KMS-11 (cell line): ENCODE results near the gene LOXL4.

Experiments used
- H2AFZ ChIP-seq: fragments of 200-600 bp; sonication (generic); 2 replicates; pipeline ENCODE4 v1.6.1; 2016; ENCODE audit warnings: antibody characterized with exemption, mixed run types, low read depth
- H3K27ac ChIP-seq: fragments of 200-600 bp; sonication (generic); 2 replicates; pipeline ENCODE4 v1.6.1; 2016; ENCODE audit warnings: mild to moderate bottlenecking, mixed run types
- H3K27me3 ChIP-seq: fragments of 200-600 bp; sonication (generic); 2 replicates; pipeline ENCODE4 v1.6.1; 2017; ENCODE audit warnings: mild to moderate bottlenecking, low read depth, mixed run types, moderate library complexity; ENCODE audit not compliant: insufficient read depth
- H3K36me3 ChIP-seq: fragments of 200-600 bp; sonication (generic); 2 replicates; pipeline ENCODE4 v1.6.1; 2017; ENCODE audit warnings: mild to moderate bottlenecking, mixed run types; ENCODE audit not compliant: insufficient read depth
- H3K4me1 ChIP-seq: fragments of 200-600 bp; sonication (generic); 2 replicates; pipeline ENCODE4 v1.6.1; 2016; ENCODE audit warnings: mild to moderate bottlenecking, low read depth, mixed run types; ENCODE audit not compliant: poor library complexity, severe bottlenecking
- H3K4me2 ChIP-seq: fragments of 200-600 bp; sonication (generic); 2 replicates; pipeline ENCODE4 v1.7.0; 2016; ENCODE audit warnings: mild to moderate bottlenecking, mixed run types
- H3K4me3 ChIP-seq: fragments of 200-600 bp; sonication (generic); IDR thresholded peaks from 2 replicates; pipeline ENCODE4 v1.6.1; 2017; ENCODE audit warnings: low read depth, low read length, mixed read lengths; ENCODE audit not compliant: insufficient read depth
- H3K79me2 ChIP-seq: fragments of 200-600 bp; sonication (generic); 2 replicates; pipeline ENCODE4 v1.6.1; 2016; ENCODE audit warnings: low read depth, mixed run types; ENCODE audit not compliant: insufficient read depth
- H3K9ac ChIP-seq: fragments of 200-600 bp; sonication (generic); 2 replicates; pipeline ENCODE4 v1.6.1; 2016; ENCODE audit warnings: mild to moderate bottlenecking, mixed run types
- H4K20me1 ChIP-seq: fragments of 200-600 bp; sonication (generic); 2 replicates; pipeline ENCODE4 v1.6.1; 2016; ENCODE audit warnings: mild to moderate bottlenecking, mixed run types; ENCODE audit not compliant: insufficient read depth
- TF ChIP-seq, protein P1 (sequence below): fragments of 200-600 bp; sonication (generic); conservative IDR thresholded peaks from 2 replicates; pipeline ENCODE4 v1.6.1; 2017; ENCODE audit warnings: low read depth, mild to moderate bottlenecking, antibody characterized with exemption, low read length, moderate library complexity, mixed read lengths

Gene LOXL4

DNA sequence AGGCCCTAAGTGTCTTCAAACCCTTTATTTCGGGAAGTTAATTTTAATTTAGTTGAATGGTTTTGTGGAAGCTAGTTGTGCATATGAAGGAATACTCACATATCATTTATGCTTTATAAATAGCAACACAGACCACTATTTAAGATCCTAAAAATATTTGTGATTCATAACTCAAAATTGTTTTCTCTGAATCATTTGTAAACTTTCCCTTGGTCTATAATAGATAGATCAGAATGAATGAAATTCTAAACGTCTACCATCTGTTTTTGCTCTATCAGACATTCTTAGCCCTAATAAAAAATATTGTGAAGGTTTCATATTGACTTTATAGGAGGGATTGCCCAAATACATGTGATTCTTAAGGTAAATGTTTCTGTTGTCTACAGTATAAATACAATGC lies 43.5 kb downstream of the LOXL4 start:
- Histone ChIP-seq H3K9ac (no peak overlapping the region), H2AFZ (no peak overlapping the region), H4K20me1 (no peaks in the 10 kb centered on the region), H3K36me3 (no peaks in the 10 kb centered on the region), H3K27me3 (no peaks in the 10 kb centered on the region), H3K27ac (no peak overlapping the region), H3K4me3 (no peak overlapping the region), H3K79me2 (peaks cover 6% of the 10 kb centered on the region; the same call in 1 of the 2 replicates), H3K4me2 (no peak overlapping the region), H3K4me1 (no peaks in the 10 kb centered on the region)
- TF ChIP-seq, protein P1, sequence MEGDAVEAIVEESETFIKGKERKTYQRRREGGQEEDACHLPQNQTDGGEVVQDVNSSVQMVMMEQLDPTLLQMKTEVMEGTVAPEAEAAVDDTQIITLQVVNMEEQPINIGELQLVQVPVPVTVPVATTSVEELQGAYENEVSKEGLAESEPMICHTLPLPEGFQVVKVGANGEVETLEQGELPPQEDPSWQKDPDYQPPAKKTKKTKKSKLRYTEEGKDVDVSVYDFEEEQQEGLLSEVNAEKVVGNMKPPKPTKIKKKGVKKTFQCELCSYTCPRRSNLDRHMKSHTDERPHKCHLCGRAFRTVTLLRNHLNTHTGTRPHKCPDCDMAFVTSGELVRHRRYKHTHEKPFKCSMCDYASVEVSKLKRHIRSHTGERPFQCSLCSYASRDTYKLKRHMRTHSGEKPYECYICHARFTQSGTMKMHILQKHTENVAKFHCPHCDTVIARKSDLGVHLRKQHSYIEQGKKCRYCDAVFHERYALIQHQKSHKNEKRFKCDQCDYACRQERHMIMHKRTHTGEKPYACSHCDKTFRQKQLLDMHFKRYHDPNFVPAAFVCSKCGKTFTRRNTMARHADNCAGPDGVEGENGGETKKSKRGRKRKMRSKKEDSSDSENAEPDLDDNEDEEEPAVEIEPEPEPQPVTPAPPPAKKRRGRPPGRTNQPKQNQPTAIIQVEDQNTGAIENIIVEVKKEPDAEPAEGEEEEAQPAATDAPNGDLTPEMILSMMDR, result no peak

DNA sequence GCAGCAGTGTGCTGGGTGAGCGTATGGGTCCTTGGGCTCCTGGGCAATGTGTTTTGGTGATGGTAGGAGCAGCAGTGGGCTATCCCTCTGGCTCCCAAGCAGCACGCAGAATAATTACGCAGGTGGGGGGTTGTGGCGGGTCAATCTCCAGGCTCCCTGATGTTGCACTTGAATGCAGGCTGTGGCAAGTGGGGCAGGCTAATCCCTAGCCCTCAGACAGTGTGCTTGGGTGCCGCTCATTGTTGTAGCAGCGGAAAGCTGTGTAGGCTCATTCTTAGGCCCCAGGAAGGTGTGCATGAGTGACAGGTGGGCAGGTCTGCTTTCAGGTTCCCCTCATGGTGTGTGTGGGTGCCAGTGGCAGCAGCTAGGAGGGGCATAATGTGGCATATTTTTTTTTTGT lies 44.1 kb downstream of the LOXL4 start:
- H3K4me2 ChIP-seq, result no peak overlapping the region
- TF ChIP-seq, protein P1, result no peak
- H3K27me3 ChIP-seq, result no peaks in the 10 kb centered on the region
- peaks cover 6% of the 10 kb centered on the region; the same call in 1 of the 2 replicates for H3K79me2 ChIP-seq
- H3K4me1 ChIP-seq, result no peaks in the 10 kb centered on the region
- no peaks in the 10 kb centered on the region for H4K20me1 ChIP-seq
- no peak overlapping the region for H3K27ac ChIP-seq
- H3K36me3 ChIP-seq, result no peaks in the 10 kb centered on the region
- no peak overlapping the region for H2AFZ ChIP-seq
- no peak overlapping the region for H3K4me3 ChIP-seq
- H3K9ac ChIP-seq, result no peak overlapping the region

DNA sequence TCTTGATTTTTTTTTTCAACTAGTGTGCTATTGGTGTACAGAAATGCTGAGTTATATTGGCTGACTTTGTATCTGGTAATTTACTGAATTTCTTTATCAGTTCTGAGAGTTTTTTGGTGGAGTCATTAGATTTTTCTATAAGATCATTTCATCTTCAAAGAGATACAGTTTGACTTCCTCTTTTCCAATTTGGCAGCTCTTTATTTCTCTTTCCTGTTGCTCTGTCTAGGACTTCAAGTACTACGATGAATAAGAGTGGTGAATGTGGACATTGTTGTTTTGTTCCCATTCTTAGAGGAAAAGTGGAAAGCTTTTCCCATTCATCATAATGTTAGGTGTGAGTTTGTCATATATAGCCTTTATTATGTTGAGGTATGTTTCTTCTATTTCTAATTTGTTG lies 50.2 kb downstream of the LOXL4 start:
- Histone ChIP-seq H3K4me2 (no peak overlapping the region), H2AFZ (no peak overlapping the region), H3K4me1 (no peaks in the 10 kb centered on the region), H3K9ac (no peak overlapping the region), H4K20me1 (no peaks in the 10 kb centered on the region), H3K27me3 (no peaks in the 10 kb centered on the region), H3K79me2 (no peaks in the 10 kb centered on the region; the same call in 1 of the 2 replicates), H3K36me3 (no peaks in the 10 kb centered on the region), H3K4me3 (no peak overlapping the region), H3K27ac (no peak overlapping the region)
- TF ChIP-seq, protein P1, result no peak

DNA sequence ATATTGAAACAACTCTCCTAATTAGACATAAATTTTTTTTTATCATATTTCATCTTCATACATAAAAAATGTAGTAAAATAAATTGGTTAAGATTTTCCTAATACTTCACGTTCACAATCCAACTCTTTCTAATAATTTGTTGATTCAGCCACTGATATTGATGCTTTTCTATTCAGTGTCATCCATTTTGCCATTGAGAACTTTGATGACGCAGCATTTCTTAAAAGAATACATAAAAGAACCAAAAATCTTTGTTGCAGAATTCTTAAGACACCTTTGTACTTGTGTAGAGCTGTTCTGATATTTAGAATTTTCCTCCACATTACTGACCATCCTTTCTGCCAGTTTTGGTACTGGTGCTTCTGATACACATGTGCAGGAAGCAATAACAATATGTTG lies 52.6 kb downstream of the LOXL4 start:
- no peaks in the 10 kb centered on the region for H3K4me1 ChIP-seq
- TF ChIP-seq, protein P1, result no peak
- no peak overlapping the region for H3K27ac ChIP-seq
- no peak overlapping the region for H2AFZ ChIP-seq
- no peaks in the 10 kb centered on the region for H3K27me3 ChIP-seq
- no peak overlapping the region for H3K9ac ChIP-seq
- H4K20me1 ChIP-seq, result no peaks in the 10 kb centered on the region
- H3K4me2 ChIP-seq, result no peak overlapping the region
- H3K36me3 ChIP-seq, result no peaks in the 10 kb centered on the region
- no peak overlapping the region for H3K4me3 ChIP-seq
- no peaks in the 10 kb centered on the region; the same call in 1 of the 2 replicates for H3K79me2 ChIP-seq
